ENCODE measurements around the gene OOSP3.
"Not testable (repeated sequence)": the region's sequence is repeated elsewhere in the genome, so short reads cannot be mapped to it uniquely, and the experiment has no call there.

OOSP3 gene

DNA sequence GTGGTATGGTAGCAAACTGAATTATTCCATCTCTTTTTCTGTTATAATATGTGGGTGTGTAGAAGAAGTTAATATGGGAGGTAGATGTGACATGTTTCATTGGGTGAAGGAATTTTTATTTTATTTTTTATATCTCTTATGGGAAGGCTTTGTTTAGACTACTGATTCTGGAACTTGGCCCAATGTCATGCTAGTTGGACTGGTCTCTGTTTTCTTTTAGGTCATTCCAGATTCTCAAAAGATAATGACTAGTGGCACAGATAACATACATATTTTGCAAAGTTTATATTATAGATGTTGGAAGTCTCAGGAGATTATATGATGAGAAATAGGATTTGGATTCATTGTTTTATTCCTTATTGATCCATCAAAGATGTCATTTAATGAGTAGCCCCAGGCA lies 1.3 kb upstream of the OOSP3 start:
- no peak for DNase-seq (ENCODE audit: low read depth)

DNA sequence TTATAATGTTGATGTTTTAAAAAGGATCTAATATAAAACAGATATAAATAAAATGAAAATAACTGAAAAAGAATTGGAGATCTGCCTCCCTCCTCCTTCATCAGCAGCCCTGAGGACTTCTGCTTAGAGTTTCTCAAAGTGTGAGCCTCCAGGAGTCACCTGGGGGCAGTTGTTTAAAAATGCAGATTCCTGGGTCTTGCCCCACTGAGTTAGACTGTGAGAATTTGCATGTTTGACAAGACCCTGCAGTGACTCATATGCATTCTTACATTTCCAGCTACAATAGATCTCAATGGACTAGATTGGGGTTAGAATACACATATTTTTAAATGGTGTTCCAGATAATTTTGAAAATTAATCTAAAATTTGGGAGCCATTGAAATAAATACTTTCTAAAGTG lies 798 bp upstream of the OOSP3 start:
- DNase-seq (ENCODE audit: low read depth) = no peak

DNA sequence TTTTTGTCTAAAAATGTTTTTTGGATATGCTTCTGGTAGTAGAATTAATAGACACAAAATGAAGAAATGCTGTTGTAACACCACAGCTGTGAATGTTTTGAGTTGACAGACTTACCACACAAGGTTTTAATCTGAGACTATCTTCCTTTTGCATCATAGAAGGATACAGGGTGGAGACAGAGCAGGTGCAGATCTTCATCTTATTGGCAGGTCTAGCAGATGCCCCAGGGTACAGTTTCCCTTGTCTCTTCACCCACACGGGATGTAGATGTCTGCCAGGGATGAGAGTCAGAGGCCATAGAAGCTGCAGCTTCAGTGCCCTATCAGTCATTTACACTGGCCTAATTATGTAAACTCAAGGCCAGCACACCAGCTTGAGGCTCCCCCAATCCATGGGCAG lies 985 bp downstream of the OOSP3 start:
- no peak for DNase-seq (ENCODE audit: low read depth)

DNA sequence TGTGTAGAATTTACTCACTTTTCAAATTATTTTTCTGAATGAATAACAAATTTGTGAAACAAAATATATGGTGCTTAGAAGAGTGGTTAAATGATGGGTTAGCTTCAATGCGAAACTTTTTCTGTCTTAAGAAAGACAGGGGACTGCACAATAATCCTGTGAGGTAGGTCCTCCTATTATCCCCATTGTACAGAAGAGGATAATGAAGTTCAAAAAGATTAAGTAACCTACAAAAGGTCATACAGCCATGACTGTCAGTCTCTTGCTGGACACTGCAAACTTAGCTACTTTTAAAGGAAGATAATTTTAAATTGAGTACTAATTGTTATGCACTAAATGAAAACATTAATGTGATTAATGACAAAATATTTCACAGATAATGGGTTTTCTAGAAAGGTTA lies 5.0 kb downstream of the OOSP3 start:
- DNase-seq (ENCODE audit: low read depth) = no peak

DNA sequence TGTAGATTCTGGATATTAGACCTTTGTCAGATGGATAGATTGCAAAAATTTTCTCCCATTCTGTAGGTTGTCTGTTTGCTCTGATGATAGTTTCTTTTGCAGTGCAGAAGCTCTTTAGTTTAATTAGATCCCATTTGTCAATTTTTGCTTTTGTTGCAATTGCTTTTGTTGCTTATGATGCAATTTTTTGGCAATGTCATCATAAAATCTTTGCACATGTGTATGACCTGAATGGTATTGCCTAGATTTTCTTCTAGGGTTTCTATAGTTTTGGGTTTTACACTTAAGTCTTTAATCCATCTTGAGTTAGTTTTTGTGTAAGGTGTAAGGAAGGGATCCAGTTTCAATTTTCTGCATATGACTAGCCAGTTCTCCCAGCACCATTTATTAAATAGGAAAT lies 8.6 kb downstream of the OOSP3 start:
- not testable (repeated sequence) for DNase-seq (ENCODE audit: low read depth)

DNA sequence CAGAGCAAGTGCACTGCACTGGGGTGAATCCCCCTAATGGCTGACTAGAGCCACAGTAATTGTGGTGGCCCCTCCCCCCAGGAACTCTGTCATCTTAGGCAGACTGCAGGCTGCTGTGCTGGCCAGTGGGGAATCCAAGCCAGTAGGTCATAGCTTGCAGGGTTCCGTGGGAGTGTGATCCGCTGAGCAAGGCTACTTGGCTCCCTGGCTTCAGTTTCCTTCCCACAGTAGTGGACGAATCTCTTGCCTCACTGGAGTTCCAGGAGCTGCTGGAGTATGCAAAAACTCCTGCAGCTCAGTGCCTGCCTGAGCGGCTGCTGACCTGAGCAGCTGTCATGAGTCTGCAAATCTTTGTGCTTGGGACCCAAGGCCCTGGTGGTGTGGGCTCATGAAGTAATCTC lies 13.2 kb downstream of the OOSP3 start:
- no peak for DNase-seq (ENCODE audit: low read depth)

DNA sequence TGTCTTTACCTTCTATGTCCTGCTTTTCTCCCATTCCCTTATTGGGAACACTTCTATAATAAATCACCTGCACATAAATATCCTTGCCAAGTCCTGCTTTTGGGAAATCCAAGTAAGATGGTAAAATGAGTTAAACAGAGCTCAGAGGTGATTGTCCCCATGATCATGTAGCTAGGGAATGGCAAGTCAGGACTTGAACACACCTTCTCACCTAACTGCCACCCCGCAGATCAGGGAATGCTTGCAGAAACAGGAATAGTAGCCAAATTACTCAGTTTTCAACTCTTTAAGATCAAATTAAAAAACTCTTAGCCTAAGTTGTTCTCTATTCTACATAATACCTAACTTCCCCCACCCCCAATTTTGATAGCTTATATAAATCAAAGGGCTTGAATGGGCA lies 16.0 kb downstream of the OOSP3 start:
- DNase-seq (ENCODE audit: low read depth) = no peak

DNA sequence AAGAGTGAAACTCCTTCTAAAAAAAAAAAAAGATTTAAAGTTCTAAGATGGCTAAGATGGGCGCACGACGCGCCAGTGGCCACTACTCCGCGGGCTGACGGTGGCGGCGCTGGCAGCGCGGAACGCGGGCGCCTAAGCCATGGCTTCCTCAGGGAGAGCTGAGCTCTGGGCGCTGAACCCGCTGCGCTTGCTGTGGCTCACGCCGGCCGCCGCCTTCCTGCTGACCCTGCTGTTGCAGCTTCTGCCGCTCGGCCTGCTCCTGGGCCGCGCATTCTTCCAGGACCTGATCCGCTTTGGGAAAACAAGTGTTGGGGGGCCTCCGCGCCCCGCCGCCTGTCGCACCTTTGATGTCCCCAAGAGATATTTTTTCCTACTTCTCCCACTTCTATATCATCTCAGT lies 19.5 kb downstream of the OOSP3 start:
- DNase-seq (ENCODE audit: low read depth) = no peak

DNA sequence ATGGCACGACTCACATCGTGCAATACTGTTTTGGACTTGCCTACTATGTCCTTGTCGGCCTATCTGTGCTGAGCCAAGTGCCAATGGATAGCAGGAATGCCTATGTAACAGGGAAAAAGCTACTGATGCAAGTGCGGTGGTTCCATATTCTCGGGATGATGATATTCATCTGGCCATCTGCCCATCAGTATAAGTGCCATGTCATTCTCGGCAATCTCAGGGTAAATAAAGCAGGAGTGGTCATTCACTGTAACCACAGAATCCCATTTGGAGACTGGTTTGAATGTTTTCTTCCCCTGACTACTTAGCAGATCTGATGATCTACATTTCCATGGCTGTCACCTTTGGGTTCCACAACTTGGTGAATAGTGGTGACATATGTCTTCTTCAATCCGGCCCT lies 20.1 kb downstream of the OOSP3 start:
- no peak for DNase-seq (ENCODE audit: low read depth)

DNA sequence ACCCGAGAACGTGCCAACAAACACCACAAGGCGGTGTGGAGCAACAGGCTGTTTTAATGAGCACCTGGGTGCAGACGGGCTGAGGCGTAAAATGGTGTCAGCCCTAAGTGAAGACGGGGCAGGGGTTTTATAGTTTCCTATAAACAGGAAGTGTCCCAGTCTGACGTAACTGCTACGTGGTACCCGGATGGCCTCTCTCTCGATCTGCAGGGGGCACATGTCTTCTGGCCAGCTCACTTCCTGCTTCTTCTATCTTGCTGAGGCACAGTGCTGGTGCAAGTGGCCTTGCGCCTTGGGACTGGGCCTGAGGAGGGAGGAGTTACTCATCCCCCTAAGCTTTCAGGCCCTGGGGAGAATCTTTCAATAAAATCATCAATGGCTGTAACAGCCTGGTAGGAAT lies 20.9 kb downstream of the OOSP3 start:
- no peak for DNase-seq (ENCODE audit: low read depth)

DNA sequence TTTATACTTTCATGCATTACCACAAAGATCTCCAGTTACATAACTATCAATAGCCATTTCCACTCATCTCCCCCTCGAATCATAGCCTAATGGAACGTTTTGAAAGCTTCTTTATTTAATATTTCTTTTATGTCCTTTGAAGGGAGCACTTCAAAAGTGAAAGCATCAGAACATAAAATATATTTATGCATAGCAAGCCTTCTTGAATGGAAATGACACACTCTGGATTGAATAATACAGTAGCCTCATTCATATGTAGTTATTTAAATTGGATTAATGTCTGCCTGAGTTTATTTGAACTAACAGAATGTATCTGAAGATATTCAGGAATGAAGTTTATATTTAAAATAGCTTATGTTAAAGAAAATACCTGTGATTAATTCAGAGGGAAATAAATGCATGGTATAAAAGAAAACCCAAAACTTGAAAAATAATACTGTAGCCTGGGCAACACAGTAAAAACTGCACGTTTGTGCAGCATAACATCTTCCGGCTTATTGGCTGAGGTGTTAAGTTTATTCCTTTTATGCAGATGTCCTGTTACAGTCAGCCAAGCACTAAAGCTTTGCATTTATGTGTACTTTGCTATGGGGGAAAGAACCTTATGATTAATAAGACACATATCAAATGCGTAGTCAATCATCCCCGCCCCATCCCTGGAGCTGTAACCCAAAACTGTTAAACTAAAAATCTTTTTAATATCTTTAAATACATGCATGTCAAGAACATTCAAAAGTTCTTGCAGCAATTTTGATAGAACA lies 22.0 kb downstream of the OOSP3 start:
- no peak for DNase-seq (ENCODE audit: low read depth)

DNA sequence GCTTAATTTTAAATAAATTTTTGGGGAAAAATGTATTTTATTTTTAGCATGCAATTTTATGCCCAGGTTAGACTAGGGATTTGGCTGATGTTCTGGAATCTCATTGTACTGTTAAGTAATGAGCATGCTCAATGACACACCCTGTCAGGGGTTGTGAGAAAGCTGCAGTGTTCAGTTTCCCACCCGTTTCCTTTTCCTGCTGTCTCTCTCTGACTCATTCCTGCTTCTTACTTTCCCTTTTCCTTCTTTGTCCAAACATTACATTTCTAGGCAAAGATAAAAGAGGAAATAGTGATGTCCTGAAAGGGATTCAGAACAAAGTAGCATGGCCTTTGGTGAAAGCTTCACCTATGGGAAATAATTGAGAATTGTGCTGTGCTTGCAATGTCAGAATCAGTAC lies 22.7 kb downstream of the OOSP3 start:
- no peak for DNase-seq (ENCODE audit: low read depth)

DNA sequence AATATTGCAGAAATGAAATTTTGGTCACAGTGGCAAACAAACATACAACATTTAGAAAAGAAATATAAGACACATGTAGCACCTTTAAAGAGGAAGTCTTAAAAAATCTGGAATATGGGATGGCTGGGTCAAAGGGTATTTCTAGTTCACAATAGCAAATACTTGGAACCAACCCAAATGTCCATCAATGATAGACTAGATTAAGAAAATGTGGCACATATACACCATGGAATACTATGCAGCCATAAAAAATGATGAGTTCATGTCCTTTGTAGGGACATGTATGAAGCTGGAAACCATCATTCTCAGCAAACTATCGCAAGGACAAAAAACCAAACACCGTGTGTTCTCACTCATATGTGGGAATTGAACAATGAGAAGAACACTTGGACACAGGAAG lies 25.0 kb downstream of the OOSP3 start:
- not testable (repeated sequence) for DNase-seq (ENCODE audit: low read depth)

DNA sequence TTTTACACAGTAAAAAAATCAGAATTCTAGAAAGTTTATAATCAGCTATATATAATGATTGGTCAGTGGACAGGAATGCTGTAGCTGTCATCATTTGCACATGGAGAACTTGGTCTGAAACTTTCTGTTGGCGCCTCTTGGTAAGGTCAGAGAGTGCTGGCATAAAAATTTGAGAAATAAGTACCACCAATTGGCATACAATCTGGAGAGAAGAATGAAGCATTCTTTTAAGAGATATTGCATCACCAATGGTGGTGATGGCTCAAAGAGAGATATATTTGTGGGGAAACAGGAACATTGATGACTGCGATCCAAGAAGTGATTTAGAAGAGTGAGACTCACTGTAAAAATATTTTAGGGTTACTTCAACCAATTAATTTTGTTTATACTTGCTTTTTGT lies 39.9 kb downstream of the OOSP3 start:
- DNase-seq (ENCODE audit: low read depth) = no peak

DNA sequence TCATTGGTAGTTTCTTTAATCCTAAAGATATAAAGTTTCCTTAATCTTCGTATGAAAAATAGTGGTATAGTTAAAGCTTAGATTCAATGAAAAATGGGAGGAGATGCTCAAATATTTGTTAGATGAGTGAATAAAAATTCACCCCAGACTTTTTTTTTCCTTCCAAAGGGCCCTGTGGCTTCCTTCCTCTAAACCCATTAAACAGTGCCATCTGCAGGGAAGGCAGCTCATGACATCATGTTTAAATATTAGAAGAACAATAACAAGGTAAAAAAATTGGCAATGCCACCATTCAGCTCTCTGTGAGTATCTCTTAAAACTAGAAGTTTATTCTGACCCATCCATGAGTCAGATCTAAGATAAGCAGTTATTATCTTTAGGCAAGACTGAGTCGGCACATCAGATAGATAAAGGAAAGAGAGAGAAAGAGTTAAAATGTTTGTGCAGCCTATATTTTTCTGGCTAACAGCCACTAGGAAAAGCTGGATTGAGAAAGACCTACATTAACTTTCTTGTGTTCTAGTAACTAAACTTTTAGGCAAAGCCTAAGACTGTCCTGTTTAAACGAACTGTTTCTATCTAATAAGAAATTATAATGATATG lies 40.5 kb downstream of the OOSP3 start:
- DNase-seq (ENCODE audit: low read depth) = no peak

DNA sequence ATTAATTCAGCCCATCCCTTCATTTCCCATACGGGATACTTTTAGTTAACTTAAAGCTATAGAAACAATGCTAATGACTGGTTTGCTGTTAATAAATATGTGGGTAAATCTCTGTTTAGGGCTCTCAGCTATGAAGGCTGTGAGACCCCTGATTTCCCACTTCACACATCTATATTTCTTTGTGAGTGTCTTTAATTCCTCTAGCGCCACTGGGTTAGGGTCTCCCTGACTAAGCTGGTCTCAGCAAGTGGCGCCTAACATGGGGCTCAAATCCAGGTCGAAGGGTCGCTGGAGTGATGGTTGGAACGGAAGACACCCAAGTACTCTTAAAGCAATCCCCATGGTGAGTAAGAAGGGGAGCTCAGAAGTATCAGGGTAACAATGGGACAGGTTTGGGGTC lies 45.2 kb downstream of the OOSP3 start:
- no peak for DNase-seq (ENCODE audit: low read depth)

DNA sequence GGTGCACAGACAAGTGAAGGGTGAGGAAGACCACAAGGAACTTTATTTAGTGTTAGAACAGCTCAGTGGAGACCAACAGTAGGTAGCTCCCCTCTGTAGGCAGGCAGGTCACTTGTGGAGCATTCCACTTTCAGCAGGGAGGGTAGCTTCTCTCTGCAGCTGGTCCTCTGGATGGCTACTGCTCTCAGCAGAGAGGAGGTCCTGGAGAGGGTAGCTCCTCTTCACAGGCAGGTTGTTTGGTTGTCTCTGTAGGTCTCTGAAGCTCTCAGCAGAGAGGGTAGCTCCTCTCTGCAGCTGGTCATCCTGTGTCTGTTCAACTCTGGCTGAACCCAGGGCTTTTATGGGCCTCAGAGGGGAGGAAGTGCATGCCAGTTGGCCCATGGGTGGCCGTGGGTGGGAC lies 53.1 kb downstream of the OOSP3 start:
- DNase-seq (ENCODE audit: low read depth) = no peak

DNA sequence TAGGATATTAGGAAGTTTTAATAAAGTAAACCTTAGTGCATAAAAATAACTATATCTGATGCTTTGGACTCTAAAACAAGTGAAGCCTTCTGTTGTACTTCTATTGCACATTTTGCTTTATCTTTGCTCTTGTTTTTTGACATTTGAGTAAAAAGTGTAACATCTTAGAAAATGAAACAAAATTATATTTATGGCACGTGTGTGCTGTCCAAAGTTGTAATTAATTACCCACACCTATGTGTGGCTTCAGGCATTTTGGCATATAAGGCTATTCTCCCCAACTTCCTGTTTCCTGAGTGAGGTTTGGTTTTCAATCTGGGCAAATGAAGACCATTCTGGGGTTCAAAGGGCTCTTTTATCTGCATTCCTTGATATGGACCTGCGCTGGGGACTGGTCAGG lies 59.5 kb downstream of the OOSP3 start, which contains the start of gene OOSP1:
TSS of gene OOSP1 (plus strand) at position 301 of the 400 bp plus-strand sequence. CDS start at position 324, 23 bp downstream.
- no peak for DNase-seq (ENCODE audit: low read depth)

DNA sequence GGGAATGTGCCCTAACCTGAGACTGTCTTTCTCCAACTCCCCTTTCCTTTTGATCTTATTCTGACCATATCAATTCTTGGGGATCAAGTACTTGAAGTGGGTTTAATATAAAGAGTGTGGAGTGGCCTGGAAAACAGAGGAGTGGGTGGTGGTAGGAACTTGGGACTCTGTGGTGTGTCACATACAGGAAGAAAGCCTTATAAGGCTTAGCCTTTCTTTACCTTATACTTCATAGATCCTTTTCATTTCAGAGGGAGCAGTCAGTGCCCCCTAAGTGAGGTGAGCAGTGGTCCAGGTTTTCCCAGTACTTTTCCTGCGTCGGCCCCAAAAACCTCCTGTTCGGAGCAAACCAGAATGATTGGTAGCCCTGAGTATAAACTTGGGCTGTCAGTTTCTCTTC lies 60.1 kb downstream of the OOSP3 start:
- DNase-seq (ENCODE audit: low read depth) = no peak

DNA sequence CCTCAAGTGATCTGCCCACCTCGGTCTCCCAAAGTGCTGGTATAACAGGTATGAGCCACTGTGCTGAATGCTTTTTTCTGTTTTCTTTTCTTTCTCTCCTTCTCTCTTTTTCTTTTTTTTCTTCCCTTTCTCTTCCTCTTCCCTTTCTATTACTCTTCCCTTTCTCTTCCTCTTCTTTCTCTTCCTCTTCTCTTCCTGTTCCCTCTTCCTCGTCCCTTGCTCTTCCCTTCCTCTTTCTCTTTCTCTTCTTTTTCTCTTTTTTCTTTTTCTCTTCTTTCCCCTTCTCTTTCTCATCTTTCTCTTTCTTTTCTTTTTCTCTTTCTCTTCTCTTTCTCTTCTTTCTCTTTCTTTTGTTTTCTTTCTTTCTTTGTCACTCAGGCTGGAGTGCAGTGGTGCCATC lies 60.9 kb downstream of the OOSP3 start:
- no peak for DNase-seq (ENCODE audit: low read depth)

DNA sequence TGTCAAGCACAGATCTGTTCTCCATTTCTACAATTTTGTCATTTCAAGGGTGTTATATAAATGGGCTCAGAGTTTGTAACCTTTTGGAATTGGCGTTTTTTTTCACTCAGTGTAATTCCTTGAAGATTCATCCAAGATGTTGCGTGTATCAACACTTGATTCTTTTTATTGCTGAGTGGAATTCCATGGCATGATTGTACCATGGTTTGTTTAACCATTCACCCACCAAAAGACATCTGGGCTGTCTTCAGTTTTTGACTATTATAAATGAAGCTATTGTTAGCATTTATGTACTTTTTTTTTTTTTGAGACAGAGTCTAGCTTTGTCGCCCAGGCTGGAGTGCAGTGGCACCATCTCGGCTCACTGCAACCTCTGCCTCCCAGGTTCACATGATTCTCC lies 62.5 kb downstream of the OOSP3 start:
- DNase-seq (ENCODE audit: low read depth) = no peak

DNA sequence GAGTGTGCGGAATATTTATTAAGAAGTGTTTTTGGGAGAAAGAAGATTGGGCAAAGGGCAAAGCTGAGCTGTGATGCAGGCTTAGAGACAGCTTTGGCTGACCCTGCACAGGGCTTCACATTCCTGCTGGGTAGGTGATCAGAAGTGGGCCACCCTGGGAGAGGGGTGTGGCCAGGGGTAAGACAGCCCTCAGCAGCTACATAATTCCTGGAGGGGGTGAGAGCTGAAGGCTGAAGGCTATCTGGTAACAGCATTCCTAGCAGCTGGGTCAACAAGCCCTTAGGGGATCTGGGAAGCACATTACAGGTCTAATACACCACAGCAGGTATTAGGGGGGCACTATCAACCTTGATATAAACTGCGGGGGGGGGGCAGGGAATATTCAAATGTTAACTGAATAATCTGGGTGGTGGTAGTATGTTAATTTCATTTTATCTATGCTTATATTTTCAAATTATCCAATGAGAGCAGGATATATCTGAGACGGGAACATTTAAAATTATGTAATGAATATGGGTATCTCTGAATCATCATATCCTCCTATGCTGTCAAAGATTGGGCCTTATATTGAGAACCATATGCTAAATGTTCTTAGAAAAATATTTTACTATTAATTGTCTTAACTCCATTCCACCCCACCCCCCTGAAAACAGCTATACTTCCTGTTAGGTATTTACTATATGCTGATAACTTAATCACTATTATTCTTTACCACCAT lies 65.6 kb downstream of the OOSP3 start:
- no peak for DNase-seq (ENCODE audit: low read depth)

DNA sequence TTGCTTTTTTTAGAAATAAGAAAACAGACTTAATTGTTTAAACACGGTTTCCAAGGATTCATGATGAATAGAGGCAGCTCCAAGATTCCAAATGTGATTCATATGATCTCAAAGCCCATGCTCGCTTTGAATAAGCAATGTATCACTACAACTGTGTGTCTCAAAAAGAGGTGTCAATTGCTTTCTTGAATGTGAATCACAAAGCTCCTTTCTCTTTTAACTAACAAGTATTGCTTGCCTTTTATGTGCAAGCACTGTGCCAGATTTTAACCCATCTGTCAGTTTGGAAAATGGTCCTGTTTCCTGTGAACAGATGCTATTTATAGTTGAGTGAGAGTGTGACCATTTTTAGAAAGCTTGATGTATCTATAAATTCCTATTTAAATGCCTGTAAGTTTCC lies 66.1 kb downstream of the OOSP3 start:
- no peak for DNase-seq (ENCODE audit: low read depth)
